Ovary (tissue), 3 donors: ENCODE data around the gene KRT7.

Experiments
- CTCF ChIP-seq, 3 donors: fragments of 450-650 bp in 2 of 3; fragments of 200-600 bp in 1 of 3; IDR thresholded peaks; one replicate each; pipeline versions ENCODE4 v1.5.1 to v1.8.0; 2016 to 2022; ENCODE audit warnings: antibody characterized with exemption in 3 of 3, mild to moderate bottlenecking in 1 of 3
- POLR2A ChIP-seq: fragments of 450-650 bp; IDR thresholded peaks from one replicate; pipeline ENCODE4 v1.6.1; 2017; ENCODE audit warnings: antibody characterized with exemption, mild to moderate bottlenecking, moderate library complexity
- donor health status: DM: no; HTN: no; CAD: no.

- no peak for TF ChIP-seq POLR2A
- no peak for TF ChIP-seq CTCF (IDR thresholded peaks at IDR 0.05)
These were observed 13.9 kb downstream of the KRT7 start for GRCh38 chr12:52246720-52247621.
